DOHH2 (cell line): ENCODE results near the gene KIF26A.

Source experiments
- EZH2phosphoT487 ChIP-seq: fragments of 200-600 bp; sonication (generic); IDR thresholded peaks from 2 replicates; pipeline ENCODE4 v1.6.1; 2017; ENCODE audit warnings: borderline replicate concordance, mild to moderate bottlenecking, antibody characterized with exemption, low read length, moderate library complexity, mixed read lengths
- TF ChIP-seq, protein P1 (sequence below): fragments of 200-600 bp; sonication (generic); IDR thresholded peaks from one replicate; pipeline ENCODE4 v1.5.1; 2014; ENCODE audit warnings: antibody characterized with exemption, mild to moderate bottlenecking, low read depth, low read length; ENCODE audit not compliant: poor library complexity, severe bottlenecking

DNA sequence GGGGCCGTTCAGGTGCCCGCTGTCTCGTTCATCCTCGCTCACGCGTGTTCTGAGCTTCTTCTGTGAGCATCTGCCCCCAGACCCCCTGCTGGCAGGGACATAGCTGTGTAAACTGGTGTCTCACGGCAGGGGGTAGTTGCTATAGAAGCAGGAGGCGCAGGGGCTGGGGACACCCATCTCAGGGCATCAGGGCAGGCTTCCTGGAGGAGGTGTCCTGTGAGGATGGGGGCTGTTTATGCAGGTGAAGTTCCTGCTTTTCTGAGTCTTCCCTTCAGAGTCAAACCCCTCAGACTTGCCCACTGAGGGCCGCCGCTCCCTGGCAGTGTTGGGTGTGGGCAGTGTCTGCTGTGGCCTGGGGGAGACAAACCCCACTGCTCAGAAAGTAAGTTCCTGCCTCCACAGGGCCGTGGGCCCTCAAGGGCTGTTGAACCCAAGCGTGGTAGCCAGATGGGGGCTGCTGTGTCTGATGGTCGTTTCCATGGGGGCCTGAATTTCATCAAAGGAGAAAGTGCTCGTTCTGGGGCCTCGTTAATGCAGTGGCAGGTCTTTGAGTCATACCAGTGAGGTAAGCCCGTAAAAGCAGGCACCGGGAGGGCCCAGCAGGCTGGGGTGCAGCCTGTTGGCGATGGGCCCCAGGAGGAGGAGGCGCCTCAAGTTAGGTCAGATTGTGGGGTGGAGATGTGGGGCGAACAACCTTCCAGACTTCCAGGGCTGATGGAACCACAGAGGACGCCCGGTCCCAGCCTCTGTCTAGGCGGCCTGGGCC, 23.4 kb downstream of the KIF26A start:
- TF ChIP-seq, protein P1, sequence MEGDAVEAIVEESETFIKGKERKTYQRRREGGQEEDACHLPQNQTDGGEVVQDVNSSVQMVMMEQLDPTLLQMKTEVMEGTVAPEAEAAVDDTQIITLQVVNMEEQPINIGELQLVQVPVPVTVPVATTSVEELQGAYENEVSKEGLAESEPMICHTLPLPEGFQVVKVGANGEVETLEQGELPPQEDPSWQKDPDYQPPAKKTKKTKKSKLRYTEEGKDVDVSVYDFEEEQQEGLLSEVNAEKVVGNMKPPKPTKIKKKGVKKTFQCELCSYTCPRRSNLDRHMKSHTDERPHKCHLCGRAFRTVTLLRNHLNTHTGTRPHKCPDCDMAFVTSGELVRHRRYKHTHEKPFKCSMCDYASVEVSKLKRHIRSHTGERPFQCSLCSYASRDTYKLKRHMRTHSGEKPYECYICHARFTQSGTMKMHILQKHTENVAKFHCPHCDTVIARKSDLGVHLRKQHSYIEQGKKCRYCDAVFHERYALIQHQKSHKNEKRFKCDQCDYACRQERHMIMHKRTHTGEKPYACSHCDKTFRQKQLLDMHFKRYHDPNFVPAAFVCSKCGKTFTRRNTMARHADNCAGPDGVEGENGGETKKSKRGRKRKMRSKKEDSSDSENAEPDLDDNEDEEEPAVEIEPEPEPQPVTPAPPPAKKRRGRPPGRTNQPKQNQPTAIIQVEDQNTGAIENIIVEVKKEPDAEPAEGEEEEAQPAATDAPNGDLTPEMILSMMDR, result no peak
- no peak for TF ChIP-seq EZH2phosphoT487
